HCT116 (cell line): Measurements from ENCODE around the gene TRMT11. TPM values are rescaled to one million over a fixed set of nuclear protein-coding genes. Genes with fewer than 3 reads are reported as not detected.

Source experiments
- ATAC-seq: fragments of 200-7000 bp; cut with Tn5 transposase; 2 replicates; pipeline ENCODE4 v1.9.1; 2020; ENCODE audit warnings: mild to moderate bottlenecking, moderate library complexity
- BruUV-seq: library from RNA; stranded (reverse); fragments of 400-500 nt; replicated peaks from 2 replicates; lab custom pipeline; 2021; lab: Mats Ljungman, UMichigan
- CTCF ChIA-PET: fragments of 300-600 bp; sonication (Branson Sonifier 250); formaldehyde crosslinking; loops from one replicate; lab custom pipeline; 2021; ENCODE audit warnings: antibody characterized with exemption; lab: Charles Lee
- POLR2A ChIA-PET: fragments of 300-600, 350-600 bp; sonication (Branson Sonifier 250); formaldehyde crosslinking; loops from one replicate; lab custom pipeline; 2021; ENCODE audit warnings: antibody characterized with exemption; lab: Charles Lee
- RAD21 ChIA-PET, 2 experiments: fragments of 300-600 bp; sonication (Branson Sonifier 250); formaldehyde crosslinking; loops; one replicate each; lab custom pipeline; 2023; ENCODE audit warnings: low total read pairs in 2 of 2; ENCODE audit not compliant: uncharacterized antibody in 2 of 2, unreplicated experiment in 2 of 2, low non-redundant PET in 1 of 2; lab: Charles Lee
- DNase-seq: peaks from one replicate; pipeline ENCODE4 v3.0.0-alpha.2; 2010; ENCODE audit warnings: low read depth, low spot score
- H2AFZ ChIP-seq: fragments of 200-600 bp; shearing (Covaris generic), sonication (generic); 2 replicates; pipeline ENCODE4 v1.6.1; 2017; ENCODE audit warnings: low read depth, mixed run types, mixed read lengths, antibody characterized with exemption, low read length; ENCODE audit not compliant: poor library complexity, severe bottlenecking
- H3K27ac ChIP-seq: 2 replicates; pipeline ENCODE4 v1.5.1; 2012; ENCODE audit warnings: low read depth, low read length
- H3K27me3 ChIP-seq: fragments of 200-600 bp; sonication (generic); 2 replicates; pipeline ENCODE4 v1.6.1; 2016; ENCODE audit warnings: mixed run types, low read length, mixed read lengths; ENCODE audit not compliant: insufficient read depth
- H3K36me3 ChIP-seq, 2 experiments: fragments of 200-500 bp in 1 of 2; fragments of 200-600 bp in 1 of 2; sonication (Bioruptor generic) in 1 of 2; sonication (generic) in 1 of 2; 2 replicates each; pipeline versions ENCODE4 v1.5.1 to v1.6.1; 2014 to 2016; ENCODE audit warnings: low read length in 2 of 2, inconsistent platforms in 1 of 2, mixed read lengths in 1 of 2, mixed run types in 1 of 2; ENCODE audit not compliant: insufficient read depth in 2 of 2, control insufficient read depth in 1 of 2
- H3K4me1 ChIP-seq, 2 experiments: fragments of 200-600 bp in 1 of 2; sonication (generic) in 1 of 2; 2 replicates each; pipeline versions ENCODE4 v1.5.1 to v1.6.1; 2012 to 2017; ENCODE audit warnings: low read length in 2 of 2, inconsistent platforms in 1 of 2, mild to moderate bottlenecking in 1 of 2, mixed read lengths in 1 of 2, mixed run types in 1 of 2, moderate library complexity in 1 of 2; ENCODE audit not compliant: insufficient read depth in 2 of 2, control insufficient read depth in 1 of 2
- H3K4me2 ChIP-seq: fragments of 200-600 bp; sonication (generic); 2 replicates; pipeline ENCODE4 v1.6.1; 2017; ENCODE audit warnings: mixed run types, low read length, mixed read lengths
- H3K4me3 ChIP-seq, 2 experiments: fragments of 200-600 bp in 1 of 2; sonication (generic) in 1 of 2; replicated peaks in 1 of 2; 2 replicates each; pipeline ENCODE4 v1.5.1; 2011 to 2016; ENCODE audit warnings: low read length in 2 of 2, control low read depth in 1 of 2, low read depth in 1 of 2, mild to moderate bottlenecking in 1 of 2, mixed read lengths in 1 of 2, mixed run types in 1 of 2
- H3K79me2 ChIP-seq: fragments of 200-600 bp; sonication (generic); 2 replicates; pipeline ENCODE4 v1.6.1; 2017; ENCODE audit warnings: mild to moderate bottlenecking, mixed run types, low read length, moderate library complexity, mixed read lengths; ENCODE audit not compliant: insufficient read depth
- H3K9ac ChIP-seq: fragments of 200-600 bp; sonication (generic); 2 replicates; pipeline ENCODE4 v1.6.1; 2016; ENCODE audit warnings: low read length, mixed read lengths
- H3K9me2 ChIP-seq: fragments of 200-600 bp; sonication (generic), shearing (Covaris generic); 2 replicates; pipeline ENCODE4 v1.6.1; 2017; ENCODE audit warnings: mixed run types, mild to moderate bottlenecking, moderate library complexity; ENCODE audit not compliant: insufficient read depth
- H3K9me3 ChIP-seq, 2 experiments: fragments of 200-500 bp in 1 of 2; fragments of 200-600 bp in 1 of 2; sonication (Bioruptor generic) in 1 of 2; sonication (generic) in 1 of 2; 2 replicates each; pipeline ENCODE4 v1.6.1; 2014 to 2017; ENCODE audit warnings: low read length in 2 of 2, mixed read lengths in 2 of 2, inconsistent platforms in 1 of 2, low read depth in 1 of 2, mild to moderate bottlenecking in 1 of 2, mixed run types in 1 of 2, moderate library complexity in 1 of 2; ENCODE audit not compliant: control insufficient read depth in 1 of 2, insufficient read depth in 1 of 2
- H4K20me1 ChIP-seq: fragments of 200-600 bp; sonication (generic), shearing (Covaris generic); 2 replicates; pipeline ENCODE4 v1.6.1; 2017; ENCODE audit warnings: mixed run types, mild to moderate bottlenecking, moderate library complexity; ENCODE audit not compliant: insufficient read depth
- CBX3 ChIP-seq: IDR thresholded peaks from 2 replicates; pipeline ENCODE4 v1.6.1; 2012; ENCODE audit warnings: low read depth
- EGR1 ChIP-seq: IDR thresholded peaks from 2 replicates; pipeline ENCODE4 v1.6.1; 2012; ENCODE audit warnings: low read depth
- ELF1 ChIP-seq: IDR thresholded peaks from 2 replicates; pipeline ENCODE4 v1.6.1; 2012; ENCODE audit warnings: low read depth, borderline replicate concordance
- POLR2A ChIP-seq: IDR thresholded peaks from 2 replicates; pipeline ENCODE4 v1.7.0; 2011; ENCODE audit warnings: borderline replicate concordance; ENCODE audit not compliant: insufficient read depth, insufficient read length; ENCODE audit errors: extremely low read depth
- SP1 ChIP-seq: IDR thresholded peaks from 2 replicates; pipeline ENCODE4 v1.6.1; 2012; ENCODE audit warnings: low read depth
- SRF ChIP-seq: IDR thresholded peaks from 2 replicates; pipeline ENCODE4 v1.6.1; 2012; ENCODE audit warnings: low read depth
- ZBTB33 ChIP-seq: IDR thresholded peaks from 2 replicates; pipeline ENCODE4 v1.6.1; 2011; ENCODE audit warnings: mild to moderate bottlenecking, low read length, moderate library complexity; ENCODE audit not compliant: insufficient replicate concordance; ENCODE audit errors: extremely low read depth
- ZNF274 ChIP-seq: fragments of 200-500 bp; sonication (Bioruptor generic); IDR thresholded peaks from 2 replicates; pipeline ENCODE4 v1.6.1; 2014; ENCODE audit warnings: mild to moderate bottlenecking, low read depth, low read length, inconsistent platforms
- intact Hi-C: fragments of 100-400 bp; cut with micrococcal nuclease; formaldehyde crosslinking; loops from 2 replicates; pipeline ENCODE4 v1.10.0; 2022
- total RNA-seq: library from RNA; stranded (reverse); gene quantifications from one replicate; pipeline ENCODE4 v1.2.1, GENCODE V29; 2021; ENCODE audit not compliant: unreplicated experiment
- TF ChIP-seq, protein P1 (sequence below): IDR thresholded peaks from 2 replicates; pipeline ENCODE4 v1.6.1; 2012

TRMT11 gene
- total RNA-seq, 1 experiment from 2014 or later, result 41.8 TPM

- DNase-seq, result no peak
- peaks cover 6 to 7% of the 10 kb centered on the region in 2 experiments; a peak in 3 of 4 replicates for H3K4me1 ChIP-seq
- ChIA-PET CTCF (interaction anchor here (2.2 kb wide), 1 partner anchor 11 kb away, joined by 9 read pairs; the partner anchor contains the start of gene HINT3), POLR2A (no interaction called here), RAD21 (no interaction called here)
- H3K4me3 ChIP-seq, result no peak overlapping the region
- no peaks in the 10 kb centered on the region for H4K20me1 ChIP-seq
- H3K27ac ChIP-seq, result no peak overlapping the region
- H3K27me3 ChIP-seq, result no peaks in the 10 kb centered on the region
- H3K79me2 ChIP-seq, result no peaks in the 10 kb centered on the region
- intact Hi-C loops, result no loop called here
- no peaks in the 10 kb centered on the region for H3K36me3 ChIP-seq
- no peaks in the 10 kb centered on the region for H3K9me3 ChIP-seq
- ATAC-seq, result no peak
- H3K9me2 ChIP-seq, result no peaks in the 10 kb centered on the region
- H2AFZ ChIP-seq, result no peak overlapping the region
- no TSS peak for BruUV-seq
- no peak overlapping the region for H3K4me2 ChIP-seq
- TF ChIP-seq POLR2A (no peak), CBX3 (no peak), ZBTB33 (no peak), EGR1 (no peak), SP1 (no peak), ZNF274 (no peak), ELF1 (no peak), SRF (no peak)
- TF ChIP-seq, protein P1, sequence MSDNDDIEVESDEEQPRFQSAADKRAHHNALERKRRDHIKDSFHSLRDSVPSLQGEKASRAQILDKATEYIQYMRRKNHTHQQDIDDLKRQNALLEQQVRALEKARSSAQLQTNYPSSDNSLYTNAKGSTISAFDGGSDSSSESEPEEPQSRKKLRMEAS, result no peak
- H3K9ac ChIP-seq, result no peak overlapping the region
Measured at GRCh38 chr6:125945378-125946141, 40.8 kb upstream of the TRMT11 start.
